ENCODE results near the gene GAL3ST3.
"Not testable (repeated sequence)": the region's sequence is repeated elsewhere in the genome, so short reads cannot be mapped to it uniquely, and the experiment has no call there.

GAL3ST3 gene

GRCh38 chr11:66048547-66049323 lies at the start of gene GAL3ST3:
Gene GAL3ST3, minus strand, starts transcription at chr11:66049161. Its CDS starts 3,746 bp downstream, at chr11:66045415.
- Histone ChIP-seq H3K36me3 (peaks cover 6% of the 10 kb centered on the region), H3K9me3 (no peaks in the 10 kb centered on the region), H3K4me1 (ENCODE audit: control insufficient read depth in 1 of 2, insufficient read depth in 1 of 2, low read depth in 1 of 2, low read length in 1 of 2) (peaks cover 23 to 25% of the 10 kb centered on the region in 2 experiments), H3K27ac (no peak within 1 kb of the TSS), H3K4me3 (ENCODE audit: low read depth in 1 of 2, low read length in 1 of 2) (no peak within 1 kb of the TSS), H3K27me3 (peaks cover 42% of the 10 kb centered on the region)
- TF ChIP-seq, protein P1, sequence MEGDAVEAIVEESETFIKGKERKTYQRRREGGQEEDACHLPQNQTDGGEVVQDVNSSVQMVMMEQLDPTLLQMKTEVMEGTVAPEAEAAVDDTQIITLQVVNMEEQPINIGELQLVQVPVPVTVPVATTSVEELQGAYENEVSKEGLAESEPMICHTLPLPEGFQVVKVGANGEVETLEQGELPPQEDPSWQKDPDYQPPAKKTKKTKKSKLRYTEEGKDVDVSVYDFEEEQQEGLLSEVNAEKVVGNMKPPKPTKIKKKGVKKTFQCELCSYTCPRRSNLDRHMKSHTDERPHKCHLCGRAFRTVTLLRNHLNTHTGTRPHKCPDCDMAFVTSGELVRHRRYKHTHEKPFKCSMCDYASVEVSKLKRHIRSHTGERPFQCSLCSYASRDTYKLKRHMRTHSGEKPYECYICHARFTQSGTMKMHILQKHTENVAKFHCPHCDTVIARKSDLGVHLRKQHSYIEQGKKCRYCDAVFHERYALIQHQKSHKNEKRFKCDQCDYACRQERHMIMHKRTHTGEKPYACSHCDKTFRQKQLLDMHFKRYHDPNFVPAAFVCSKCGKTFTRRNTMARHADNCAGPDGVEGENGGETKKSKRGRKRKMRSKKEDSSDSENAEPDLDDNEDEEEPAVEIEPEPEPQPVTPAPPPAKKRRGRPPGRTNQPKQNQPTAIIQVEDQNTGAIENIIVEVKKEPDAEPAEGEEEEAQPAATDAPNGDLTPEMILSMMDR (IDR thresholded peaks at IDR 0.05) = no peak

DNA sequence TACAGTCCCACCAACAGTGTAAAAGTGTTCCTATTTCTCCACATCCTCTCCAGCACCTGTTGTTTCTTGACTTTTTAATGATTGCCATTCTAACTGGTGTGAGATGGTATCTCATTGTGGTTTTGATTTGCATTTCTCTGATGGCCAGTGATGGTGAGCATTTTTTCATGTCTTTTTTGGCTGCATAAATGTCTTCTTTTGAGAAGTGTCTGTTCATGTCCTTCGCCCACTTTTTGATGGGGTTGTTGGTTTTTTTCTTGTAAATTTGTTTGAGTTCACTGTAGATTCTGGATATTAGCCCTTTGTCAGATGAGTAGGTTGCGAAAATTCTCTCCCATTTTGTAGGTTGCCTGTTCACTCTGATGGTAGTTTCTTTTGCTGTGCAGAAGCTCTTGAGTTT lies 43.2 kb upstream of the GAL3ST3 start:
- H3K4me3 ChIP-seq (ENCODE audit: low read depth in 1 of 2, low read length in 1 of 2); H3K27ac ChIP-seq; H3K9me3 ChIP-seq; H3K36me3 ChIP-seq; H3K4me1 ChIP-seq (ENCODE audit: control insufficient read depth in 1 of 2, insufficient read depth in 1 of 2, low read depth in 1 of 2, low read length in 1 of 2); H3K27me3 ChIP-seq: not testable (repeated sequence)

DNA sequence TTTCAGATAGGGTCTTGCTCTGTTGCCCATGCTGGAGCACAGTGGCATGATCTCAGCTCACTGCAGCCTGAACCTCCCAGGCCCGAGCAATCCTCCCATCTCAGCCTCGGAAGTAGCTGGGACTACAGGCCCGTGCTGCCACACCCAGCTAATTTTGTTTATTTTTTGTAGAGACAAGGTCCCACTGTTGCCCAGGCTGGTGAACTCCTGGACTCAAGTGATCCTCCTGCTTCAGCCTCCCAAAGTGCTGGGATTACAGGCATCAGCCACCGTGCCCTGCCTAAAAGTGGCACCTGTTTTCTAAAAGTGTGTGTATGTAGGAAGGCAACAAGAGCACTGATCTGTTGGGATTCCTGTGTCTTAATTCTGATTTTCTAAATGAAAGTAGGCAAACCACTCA lies 41.3 kb upstream of the GAL3ST3 start:
- Histone ChIP-seq H3K27ac (no peak overlapping the region), H3K27me3 (no peaks in the 10 kb centered on the region), H3K36me3 (no peaks in the 10 kb centered on the region), H3K9me3 (no peaks in the 10 kb centered on the region), H3K4me1 (ENCODE audit: control insufficient read depth in 1 of 2, insufficient read depth in 1 of 2, low read depth in 1 of 2, low read length in 1 of 2) (no peaks in the 10 kb centered on the region), H3K4me3 (ENCODE audit: low read depth in 1 of 2, low read length in 1 of 2) (no peak overlapping the region)
- TF ChIP-seq, protein P1 (IDR thresholded peaks at IDR 0.05) = no peak

- no peaks in the 10 kb centered on the region for H3K27me3 ChIP-seq
- H3K27ac ChIP-seq = no peak overlapping the region
- TF ChIP-seq, protein P1 (IDR thresholded peaks at IDR 0.05) = no peak
- no peaks in the 10 kb centered on the region for H3K36me3 ChIP-seq
- peaks cover 5 to 8% of the 10 kb centered on the region in 2 experiments for H3K4me1 ChIP-seq (ENCODE audit: control insufficient read depth in 1 of 2, insufficient read depth in 1 of 2, low read depth in 1 of 2, low read length in 1 of 2)
- H3K4me3 ChIP-seq (ENCODE audit: low read depth in 1 of 2, low read length in 1 of 2) = no peak overlapping the region
- H3K9me3 ChIP-seq = no peaks in the 10 kb centered on the region
Measured at GRCh38 chr11:66089067-66089466, 40.1 kb upstream of the GAL3ST3 start.

- peaks cover 22 to 25% of the 10 kb centered on the region in 2 experiments for H3K4me1 ChIP-seq (ENCODE audit: control insufficient read depth in 1 of 2, insufficient read depth in 1 of 2, low read depth in 1 of 2, low read length in 1 of 2)
- peak overlapping the region; percentile 11 for H3K27ac ChIP-seq
- TF ChIP-seq, protein P1 (IDR thresholded peaks at IDR 0.05) = no peak
Measured at GRCh38 chr11:66087148-66087908, 38.4 kb upstream of the GAL3ST3 start.

More at GRCh38 chr11:66087148-66087908, 38.4 kb upstream of the GAL3ST3 start:
- no peaks in the 10 kb centered on the region for H3K27me3 ChIP-seq
- H3K36me3 ChIP-seq = no peaks in the 10 kb centered on the region
- H3K9me3 ChIP-seq = no peaks in the 10 kb centered on the region
- H3K4me3 ChIP-seq (ENCODE audit: low read depth in 1 of 2, low read length in 1 of 2) = no peak overlapping the region
